ENCODE results near the gene MCEMP1. TPM values are rescaled to one million over a fixed set of nuclear protein-coding genes. Genes with fewer than 3 reads are reported as not detected.
A peak's percentile ranks its signal among the peaks of the same experiment; 100 is the strongest.

MCEMP1 gene
- total and polyA plus RNA-seq, 2 of the 13 experiments (the other 11 are each of a cell fraction or from before 2014, with no cell fraction given) = not detected

GRCh38 chr19:7629347-7630054 lies 47.4 kb upstream of the MCEMP1 start, which contains the start of the genes PET100 and XAB2 (continued):
- TF ChIP-seq SIN3A (IDR thresholded peaks at IDR 0.05; ENCODE audit: borderline replicate concordance, low read depth, low read length) (peak; percentile 90), MIER2 (CRISPR knock-in tag; IDR thresholded peaks at IDR 0.05) (no peak), PBX2 (CRISPR knock-in tag; IDR thresholded peaks at IDR 0.05) (peak; percentile 98), RELA (CRISPR knock-in tag; IDR thresholded peaks at IDR 0.05) (no peak), MAFF (IDR thresholded peaks at IDR 0.05; ENCODE audit: low read depth, low read length) (peak; percentile 6; the same call in 1 of the 2 replicates), ZNF629 (CRISPR knock-in tag; conservative IDR thresholded peaks at IDR 0.05) (no peak), PAWR (CRISPR knock-in tag; IDR thresholded peaks at IDR 0.05; ENCODE audit: borderline replicate concordance) (no peak), SMAD3 (CRISPR knock-in tag; IDR thresholded peaks at IDR 0.05) (0 out of 2 replicates have a peak, but pooled peaks have one; percentile 18), TBX3 (IDR thresholded peaks at IDR 0.05; ENCODE audit: borderline replicate concordance) (peak; percentile 54; the same call in 1 of the 2 replicates), ZNF598 (CRISPR knock-in tag; IDR thresholded peaks at IDR 0.05; ENCODE audit: borderline replicate concordance) (peak; percentile 57; the same call in 1 of the 2 replicates), ZNF337 (CRISPR knock-in tag; IDR thresholded peaks at IDR 0.05; ENCODE audit: borderline replicate concordance, low read depth) (no peak), ZNF510 (CRISPR knock-in tag; IDR thresholded peaks at IDR 0.05; ENCODE audit: low read depth) (no peak), DBP (CRISPR knock-in tag; IDR thresholded peaks at IDR 0.05; ENCODE audit: not compliant biosample characterization) (peak; percentile 69), MXI1 (IDR thresholded peaks at IDR 0.05; ENCODE audit: borderline replicate concordance, low read depth, low read length) (peak; percentile 65; the same call in 1 of the 3 replicates), POGK (CRISPR knock-in tag; conservative IDR thresholded peaks at IDR 0.05) (no peak), FOXK2 (IDR thresholded peaks at IDR 0.05) (peak; percentile 93), HMG20B (CRISPR knock-in tag; conservative IDR thresholded peaks at IDR 0.05) (no peak), SMYD3 (CRISPR knock-in tag; IDR thresholded peaks at IDR 0.05) (no peak), ZNF350 (CRISPR knock-in tag; IDR thresholded peaks at IDR 0.05; ENCODE audit: borderline replicate concordance, low read depth) (peak; percentile 32; the same call in 1 of the 2 replicates), POLR2A (IDR thresholded peaks at IDR 0.05; ENCODE audit: insufficient read depth in 1 of 2, low read depth in 2 of 2, low read length in 2 of 2) (peak; percentile 69 to 71), ADNP (CRISPR knock-in tag; IDR thresholded peaks at IDR 0.05) (no peak)
- TF ChIP-seq, protein P1, sequence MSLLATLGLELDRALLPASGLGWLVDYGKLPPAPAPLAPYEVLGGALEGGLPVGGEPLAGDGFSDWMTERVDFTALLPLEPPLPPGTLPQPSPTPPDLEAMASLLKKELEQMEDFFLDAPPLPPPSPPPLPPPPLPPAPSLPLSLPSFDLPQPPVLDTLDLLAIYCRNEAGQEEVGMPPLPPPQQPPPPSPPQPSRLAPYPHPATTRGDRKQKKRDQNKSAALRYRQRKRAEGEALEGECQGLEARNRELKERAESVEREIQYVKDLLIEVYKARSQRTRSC (CRISPR knock-in tag; IDR thresholded peaks at IDR 0.05; ENCODE audit: low read depth) = no peak
- TF ChIP-seq, protein P2, sequence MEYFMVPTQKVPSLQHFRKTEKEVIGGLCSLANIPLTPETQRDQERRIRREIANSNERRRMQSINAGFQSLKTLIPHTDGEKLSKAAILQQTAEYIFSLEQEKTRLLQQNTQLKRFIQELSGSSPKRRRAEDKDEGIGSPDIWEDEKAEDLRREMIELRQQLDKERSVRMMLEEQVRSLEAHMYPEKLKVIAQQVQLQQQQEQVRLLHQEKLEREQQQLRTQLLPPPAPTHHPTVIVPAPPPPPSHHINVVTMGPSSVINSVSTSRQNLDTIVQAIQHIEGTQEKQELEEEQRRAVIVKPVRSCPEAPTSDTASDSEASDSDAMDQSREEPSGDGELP (IDR thresholded peaks at IDR 0.05; ENCODE audit: borderline replicate concordance, low read depth) = 0 out of 2 replicates have a peak, but pooled peaks have one; percentile 22
- TF ChIP-seq, protein P3, sequence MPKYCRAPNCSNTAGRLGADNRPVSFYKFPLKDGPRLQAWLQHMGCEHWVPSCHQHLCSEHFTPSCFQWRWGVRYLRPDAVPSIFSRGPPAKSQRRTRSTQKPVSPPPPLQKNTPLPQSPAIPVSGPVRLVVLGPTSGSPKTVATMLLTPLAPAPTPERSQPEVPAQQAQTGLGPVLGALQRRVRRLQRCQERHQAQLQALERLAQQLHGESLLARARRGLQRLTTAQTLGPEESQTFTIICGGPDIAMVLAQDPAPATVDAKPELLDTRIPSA (CRISPR knock-in tag; IDR thresholded peaks at IDR 0.05; ENCODE audit: borderline replicate concordance) = no peak
- TF ChIP-seq, protein P4, sequence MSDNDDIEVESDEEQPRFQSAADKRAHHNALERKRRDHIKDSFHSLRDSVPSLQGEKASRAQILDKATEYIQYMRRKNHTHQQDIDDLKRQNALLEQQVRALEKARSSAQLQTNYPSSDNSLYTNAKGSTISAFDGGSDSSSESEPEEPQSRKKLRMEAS (IDR thresholded peaks at IDR 0.05) = 0 out of 2 replicates have a peak, but pooled peaks have one; percentile 53

Data from HepG2 (cell line).